HepG2 (cell line): ENCODE measurements around the gene NEDD4L. TPM values are rescaled to one million over a fixed set of nuclear protein-coding genes. Genes with fewer than 3 reads are reported as not detected.

Experiments used
- ARID4A ChIP-seq: sonication (generic); formaldehyde crosslinking; IDR thresholded peaks from 2 replicates; pipeline ENCODE4 v1.5.0; 2020; ENCODE audit warnings: mild to moderate bottlenecking, missing genetic modification reagents, borderline replicate concordance
- CBFB ChIP-seq: sonication (generic); formaldehyde crosslinking; IDR thresholded peaks from 2 replicates; pipeline ENCODE4 v1.4.0; 2020; ENCODE audit warnings: missing genetic modification reagents
- DDIT3 ChIP-seq: sonication (generic); formaldehyde crosslinking; IDR thresholded peaks from 2 replicates; pipeline ENCODE4 v1.4.0; 2020; ENCODE audit warnings: mild to moderate bottlenecking, missing genetic modification reagents
- ETV6 ChIP-seq: sonication (generic); formaldehyde crosslinking; conservative IDR thresholded peaks from 2 replicates; pipeline ENCODE4 v1.4.0; 2020; ENCODE audit warnings: missing genetic modification reagents
- FUBP1 ChIP-seq: sonication (generic); formaldehyde crosslinking; IDR thresholded peaks from 2 replicates; pipeline ENCODE4 v1.5.1; 2020; ENCODE audit warnings: missing genetic modification reagents, mild to moderate bottlenecking, borderline replicate concordance
- GATAD2A ChIP-seq: IDR thresholded peaks from 2 replicates; pipeline ENCODE4 v1.6.1; 2016
- GFI1 ChIP-seq: sonication (generic); formaldehyde crosslinking; IDR thresholded peaks from 2 replicates; pipeline ENCODE4 v1.5.0; 2020; ENCODE audit warnings: missing genetic modification reagents, mild to moderate bottlenecking, borderline replicate concordance
- KLF11 ChIP-seq: IDR thresholded peaks from 2 replicates; pipeline ENCODE4 v1.6.1; 2016; ENCODE audit warnings: missing compliant biosample characterization
- KLF6 ChIP-seq: IDR thresholded peaks from 2 replicates; pipeline ENCODE4 v1.8.0; 2016; ENCODE audit warnings: missing biosample characterization, missing genetic modification reagents
- LRRFIP1 ChIP-seq: sonication (generic); formaldehyde crosslinking; conservative IDR thresholded peaks from 2 replicates; pipeline ENCODE4 v1.4.0; 2020; ENCODE audit warnings: missing genetic modification reagents
- RELA ChIP-seq: sonication (generic); formaldehyde crosslinking; IDR thresholded peaks from 2 replicates; pipeline ENCODE4 v1.4.0; 2020; ENCODE audit warnings: missing genetic modification reagents
- SIN3B ChIP-seq: fragments of 150-350 bp; IDR thresholded peaks from 2 replicates; pipeline ENCODE4 v1.6.1; 2014; ENCODE audit warnings: low read length
- SIX4 ChIP-seq: sonication (generic); formaldehyde crosslinking; IDR thresholded peaks from 2 replicates; pipeline ENCODE4 v1.4.0; 2020; ENCODE audit warnings: missing genetic modification reagents
- ZBTB26 ChIP-seq: IDR thresholded peaks from 2 replicates; pipeline ENCODE4 v1.6.1; 2016; ENCODE audit warnings: missing compliant biosample characterization, missing genetic modification reagents, borderline replicate concordance
- ZNF205 ChIP-seq: IDR thresholded peaks from 2 replicates; pipeline ENCODE4 v1.6.1; 2018; ENCODE audit warnings: missing biosample characterization, missing genetic modification reagents
- ZNF331 ChIP-seq: sonication (generic); formaldehyde crosslinking; IDR thresholded peaks from 2 replicates; pipeline ENCODE4 v1.4.0; 2020; ENCODE audit warnings: missing genetic modification reagents
- ZNF639 ChIP-seq: conservative IDR thresholded peaks from 2 replicates; pipeline ENCODE4 v1.6.1; 2018; ENCODE audit warnings: missing genetic modification reagents
- ZNF749 ChIP-seq: sonication (generic); formaldehyde crosslinking; IDR thresholded peaks from 2 replicates; pipeline ENCODE4 v1.8.0; 2022; ENCODE audit warnings: mild to moderate bottlenecking, missing genetic modification reagents, moderate library complexity, borderline replicate concordance
- ZNF777 ChIP-seq: sonication (generic); formaldehyde crosslinking; IDR thresholded peaks from 2 replicates; pipeline ENCODE4 v1.4.0; 2020; ENCODE audit warnings: missing genetic modification reagents
- ZSCAN22 ChIP-seq: sonication (generic); formaldehyde crosslinking; IDR thresholded peaks from 2 replicates; pipeline ENCODE4 v1.4.0; 2020; ENCODE audit warnings: mild to moderate bottlenecking, missing genetic modification reagents
- ZSCAN9 ChIP-seq: IDR thresholded peaks from 2 replicates; pipeline ENCODE4 v1.6.1; 2016; ENCODE audit warnings: borderline replicate concordance
- polyA plus RNA-seq, 8 experiments: library from polyadenylated mRNA; depleted of rRNA in 3 of 8; stranded (reverse) in 7 of 8; unstranded in 1 of 8; fragments of >200 nt; fragmentation: Illumina TruSeq in 4 of 8; extraction: Trizol in 4 of 8; gene quantifications; 2 replicates each; pipeline versions ENCODE4 v1.2.1 to v1.2.3, GENCODE V29; 2011 to 2016; ENCODE audit warnings: low read depth in 4 of 8, missing spikeins in 1 of 8, mixed read lengths in 1 of 8; ENCODE audit not compliant: insufficient read depth in 1 of 8
- total RNA-seq, 5 experiments: library from RNA; depleted of rRNA; stranded (reverse); fragments of >200 nt; fragmentation: Illumina TruSeq; extraction: Trizol; gene quantifications; 2 replicates each; pipeline ENCODE4 v1.2.3, GENCODE V29; 2016; ENCODE audit warnings: low read depth in 1 of 5

NEDD4L gene
- total and polyA plus RNA-seq, 2 of the 13 experiments (the other 11 are each of a cell fraction or from before 2014, with no cell fraction given): 168 to 390 TPM

GRCh38 chr18:58024139-58024538 is 19.9 kb upstream of the NEDD4L start (continued):
- no peak for TF ChIP-seq FUBP1 (CRISPR knock-in tag)
- no peak for TF ChIP-seq ZNF639 (CRISPR knock-in tag)
- no peak for TF ChIP-seq KLF11 (CRISPR knock-in tag)
- TF ChIP-seq LRRFIP1 (CRISPR knock-in tag): no peak
- TF ChIP-seq ZSCAN9 (CRISPR knock-in tag): 0 out of 2 replicates have a peak, but pooled peaks have one; percentile 23
- TF ChIP-seq ZNF205 (CRISPR knock-in tag): no peak
- no peak for TF ChIP-seq CBFB
- 0 out of 2 replicates have a peak, but pooled peaks have one; percentile 71 for TF ChIP-seq GFI1 (CRISPR knock-in tag)
- TF ChIP-seq ZNF331: peak; percentile 36; the same call in 1 of the 2 replicates
- TF ChIP-seq ARID4A (CRISPR knock-in tag): no peak
- no peak for TF ChIP-seq ZSCAN22 (CRISPR knock-in tag)
- no peak for TF ChIP-seq ETV6 (CRISPR knock-in tag)
- TF ChIP-seq SIN3B: no peak
- no peak for TF ChIP-seq ZNF777 (CRISPR knock-in tag)
- no peak for TF ChIP-seq ZBTB26
- no peak for TF ChIP-seq RELA
- no peak for TF ChIP-seq SIX4 (CRISPR knock-in tag)
- no peak for TF ChIP-seq KLF6 (CRISPR knock-in tag)
- TF ChIP-seq DDIT3 (CRISPR knock-in tag): no peak
- TF ChIP-seq GATAD2A (CRISPR knock-in tag): peak; percentile 74
- TF ChIP-seq ZNF749: no peak
